Activated naive CD4-positive, alpha-beta T cell treated with anti-CD3 and anti-CD28 coated beads for 36 hours (primary cell): ENCODE results near the gene ZNF76. TPM values are rescaled to one million over a fixed set of nuclear protein-coding genes. Genes with fewer than 3 reads are reported as not detected.
"Not testable (repeated sequence)": the region's sequence is repeated elsewhere in the genome, so short reads cannot be mapped to it uniquely, and the experiment has no call there.

ENCODE experiments used
- CTCF ChIA-PET: fragments of 350-600 bp; sonication (Branson Sonifier 250); formaldehyde crosslinking; loops from one replicate; lab custom pipeline; 2021; ENCODE audit warnings: antibody characterized with exemption; lab: Charles Lee
- DNase-seq: peaks from one replicate; pipeline ENCODE4 v3.0.0-alpha.2; 2020
- H3K27ac Mint-ChIP-seq: one replicate; pipeline ENCODE4 v1.8.0; 2021; ENCODE audit warnings: mild to moderate bottlenecking, mixed read lengths
- H3K27me3 Mint-ChIP-seq: one replicate; pipeline ENCODE4 v1.8.0; 2021; ENCODE audit warnings: low read depth, mixed read lengths
- H3K36me3 Mint-ChIP-seq: one replicate; pipeline ENCODE4 v1.8.0; 2021; ENCODE audit warnings: low read depth, mixed read lengths
- H3K4me1 Mint-ChIP-seq: one replicate; pipeline ENCODE4 v1.8.0; 2021; ENCODE audit warnings: low read depth, mixed read lengths
- H3K4me3 Mint-ChIP-seq: one replicate; pipeline ENCODE4 v1.8.0; 2021; ENCODE audit warnings: mild to moderate bottlenecking, moderate library complexity, mixed read lengths
- H3K9me3 Mint-ChIP-seq: one replicate; pipeline ENCODE4 v1.8.0; 2021; ENCODE audit warnings: mixed read lengths
- intact Hi-C: fragments of 100-400 bp; cut with micrococcal nuclease; formaldehyde crosslinking; loops from one replicate; pipeline ENCODE4 v1.15.1; 2023
- total RNA-seq, 2 experiments: library from RNA; stranded (reverse); gene quantifications; one replicate each; pipeline ENCODE4 v1.2.3, GENCODE V29; 2021

Gene ZNF76
- total RNA-seq, 2 experiments from 2014 or later: 32.4 to 38.2 TPM

GRCh38 chr6:35295521-35296315 lies 36.2 kb downstream of the ZNF76 start:
- Mint-ChIP-seq H3K27ac (no peak overlapping the region), H3K36me3 (peaks cover 14% of the 10 kb centered on the region), H3K27me3 (no peaks in the 10 kb centered on the region), H3K9me3 (no peaks in the 10 kb centered on the region), H3K4me1 (peaks cover 20% of the 10 kb centered on the region), H3K4me3 (no peak overlapping the region)
- intact Hi-C loops: no loop called here
- DNase-seq: no peak
- CTCF ChIA-PET: interaction anchor here (0.6 to 7.5 kb wide), 15 partner anchors 9 to 181 kb away, joined by 3 to 188 read pairs (median 6); partner anchors contain the start of genes FANCE and PPARD

GRCh38 chr6:35296931-35297600 lies 37.5 kb downstream of the ZNF76 start:
- intact Hi-C loops: loop anchor here (1.0 kb wide), 5 partner anchors 30 to 440 kb away; partner anchors contain the start of genes ARMC12, PPARD and RPL10A
- H3K27me3 Mint-ChIP-seq: no peaks in the 10 kb centered on the region
- peak overlapping the region; percentile 81 for H3K4me3 Mint-ChIP-seq
- peaks cover 15% of the 10 kb centered on the region for H3K36me3 Mint-ChIP-seq
- peak overlapping the region; percentile 94 for H3K27ac Mint-ChIP-seq
- DNase-seq: no peak
- H3K4me1 Mint-ChIP-seq: peaks cover 33% of the 10 kb centered on the region
- no peaks in the 10 kb centered on the region for H3K9me3 Mint-ChIP-seq
- CTCF ChIA-PET: interaction anchor here (0.6 to 7.5 kb wide), 31 partner anchors 8 to 257 kb away, joined by 3 to 188 read pairs (median 4); partner anchors contain the start of genes FANCE, PPARD and RPL10A

GRCh38 chr6:35297601-35298481 lies 38.3 kb downstream of the ZNF76 start, which contains the start of gene DEF6:
DEF6 (plus strand) TSS chr6:35297818; CDS start chr6:35297857, 39 bp downstream.
- CTCF ChIA-PET: interaction anchor here (0.7 to 7.5 kb wide), 27 partner anchors 10 to 178 kb away, joined by 3 to 188 read pairs (median 4); partner anchors contain the start of genes FANCE, PPARD and RPL10A
- Mint-ChIP-seq H3K36me3 (peaks cover 12% of the 10 kb centered on the region), H3K4me1 (peaks cover 41% of the 10 kb centered on the region), H3K27me3 (no peaks in the 10 kb centered on the region), H3K9me3 (no peaks in the 10 kb centered on the region), H3K4me3 (peak within 1 kb of the TSS; percentile 81), H3K27ac (peak within 1 kb of the TSS; percentile 94)
- peak; percentile 95 for DNase-seq
- intact Hi-C loops: loop anchor here (1.0 kb wide), 6 partner anchors 12 to 439 kb away; partner anchors contain the start of genes ARMC12, PPARD and RPL10A

GRCh38 chr6:35298625-35299140 lies 39.1 kb downstream of the ZNF76 start:
- Mint-ChIP-seq H3K27ac (peak overlapping the region; percentile 94), H3K4me1 (peaks cover 48% of the 10 kb centered on the region), H3K4me3 (peak overlapping the region; percentile 81), H3K9me3 (no peaks in the 10 kb centered on the region), H3K36me3 (peaks cover 15% of the 10 kb centered on the region), H3K27me3 (no peaks in the 10 kb centered on the region)
- intact Hi-C loops: loop anchor here (1.0 kb wide), 1 partner anchor 12 kb away; no protein-coding TSS in a partner anchor
- peak; percentile 43 for DNase-seq
- CTCF ChIA-PET: interaction anchor here (0.7 to 7.5 kb wide), 15 partner anchors 9 to 177 kb away, joined by 3 to 188 read pairs (median 6); partner anchors contain the start of genes FANCE, PPARD and RPL10A

GRCh38 chr6:35299674-35300073 lies 40.1 kb downstream of the ZNF76 start:
- Mint-ChIP-seq H3K4me1 (peaks cover 58% of the 10 kb centered on the region), H3K27ac (peak overlapping the region; percentile 94), H3K4me3 (peak overlapping the region; percentile 81), H3K9me3 (no peaks in the 10 kb centered on the region), H3K36me3 (peaks cover 20% of the 10 kb centered on the region), H3K27me3 (no peaks in the 10 kb centered on the region)
- CTCF ChIA-PET: interaction anchor here (0.9 to 7.5 kb wide), 5 partner anchors 10 to 150 kb away, joined by 3 to 188 read pairs (median 4); partner anchors contain the start of gene FANCE
- peak; percentile 57 for DNase-seq
- intact Hi-C loops: no loop called here

- no peaks in the 10 kb centered on the region for H3K9me3 Mint-ChIP-seq
- H3K36me3 Mint-ChIP-seq: peaks cover 23% of the 10 kb centered on the region
- peak overlapping the region; percentile 81 for H3K4me3 Mint-ChIP-seq
- peaks cover 63% of the 10 kb centered on the region for H3K4me1 Mint-ChIP-seq
- H3K27ac Mint-ChIP-seq: peak overlapping the region; percentile 94
- CTCF ChIA-PET: interaction anchor here (0.6 to 7.5 kb wide), 4 partner anchors 29 to 239 kb away, joined by 3 to 188 read pairs (median 53); partner anchors contain the start of genes FANCE and RPL10A
- no peaks in the 10 kb centered on the region for H3K27me3 Mint-ChIP-seq
- peak; percentile 63 for DNase-seq
- intact Hi-C loops: no loop called here
Measured at GRCh38 chr6:35300848-35301247, 41.3 kb downstream of the ZNF76 start.

GRCh38 chr6:35302604-35303241 lies 43.2 kb downstream of the ZNF76 start:
- intact Hi-C loops: loop anchor here (1.0 to 2.0 kb wide), 6 partner anchors 9 to 818 kb away; partner anchors contain the start of genes FANCE and ZNF76

GRCh38 chr6:35304299-35304698 lies 44.8 kb downstream of the ZNF76 start:
- intact Hi-C loops: no loop called here
- no peaks in the 10 kb centered on the region for H3K9me3 Mint-ChIP-seq
- no peak for DNase-seq
- peak overlapping the region; percentile 94 for H3K27ac Mint-ChIP-seq
- H3K36me3 Mint-ChIP-seq: peaks cover 35% of the 10 kb centered on the region
- H3K4me3 Mint-ChIP-seq: peak overlapping the region; percentile 17
- peaks cover 79% of the 10 kb centered on the region for H3K4me1 Mint-ChIP-seq
- H3K27me3 Mint-ChIP-seq: no peaks in the 10 kb centered on the region
- CTCF ChIA-PET: interaction anchor here (0.7 to 2.2 kb wide), 3 partner anchors 8 to 24 kb away, joined by 3 to 9 read pairs (median 6); no protein-coding TSS in a partner anchor

More at GRCh38 chr6:35302604-35303241, 43.2 kb downstream of the ZNF76 start:
- no peaks in the 10 kb centered on the region for H3K27me3 Mint-ChIP-seq
- H3K4me3 Mint-ChIP-seq: peak overlapping the region; percentile 75
- peak; percentile 96 for DNase-seq
- peak overlapping the region; percentile 94 for H3K27ac Mint-ChIP-seq
- CTCF ChIA-PET: interaction anchor here (0.7 to 2.2 kb wide), 5 partner anchors 9 to 149 kb away, joined by 3 to 9 read pairs (median 4); no protein-coding TSS in a partner anchor
- no peaks in the 10 kb centered on the region for H3K9me3 Mint-ChIP-seq
- H3K36me3 Mint-ChIP-seq: peaks cover 31% of the 10 kb centered on the region
- peaks cover 72% of the 10 kb centered on the region for H3K4me1 Mint-ChIP-seq

- DNase-seq: peak; percentile 52
- H3K9me3 Mint-ChIP-seq: no peaks in the 10 kb centered on the region
- intact Hi-C loops: no loop called here
- no peaks in the 10 kb centered on the region for H3K27me3 Mint-ChIP-seq
- H3K4me3 Mint-ChIP-seq: no peak overlapping the region
- peaks cover 37% of the 10 kb centered on the region for H3K36me3 Mint-ChIP-seq
- H3K27ac Mint-ChIP-seq: no peak overlapping the region
- peaks cover 80% of the 10 kb centered on the region for H3K4me1 Mint-ChIP-seq
- CTCF ChIA-PET: interaction anchor here (0.6 to 1.4 kb wide), 3 partner anchors 9 to 26 kb away, joined by 3 to 6 read pairs (median 3); no protein-coding TSS in a partner anchor
Measured at GRCh38 chr6:35305117-35305516, 45.6 kb downstream of the ZNF76 start.

GRCh38 chr6:35307138-35307537 lies 47.6 kb downstream of the ZNF76 start:
- peaks cover 42% of the 10 kb centered on the region for H3K36me3 Mint-ChIP-seq
- CTCF ChIA-PET: interaction anchor here (0.7 to 0.9 kb wide), 2 partner anchors 9 to 13 kb away, joined by 3 to 4 read pairs; no protein-coding TSS in a partner anchor

More at GRCh38 chr6:35307138-35307537, 47.6 kb downstream of the ZNF76 start:
- H3K9me3 Mint-ChIP-seq, H3K27me3 Mint-ChIP-seq, DNase-seq, intact Hi-C loops, H3K4me3 Mint-ChIP-seq: not testable (repeated sequence)
- Mint-ChIP-seq H3K4me1 (peaks cover 80% of the 10 kb centered on the region), H3K27ac (peak overlapping the region; percentile 16)
